CD14-positive monocyte (primary cell): ENCODE results near the gene CAB39L. TPM values are rescaled to one million over a fixed set of nuclear protein-coding genes. Genes with fewer than 3 reads are reported as not detected.

Source experiments
- DNase-seq, 3 donors: peaks; one replicate each; pipeline ENCODE4 v3.0.0-alpha.2; 2011 to 2022
- H2AFZ ChIP-seq: 2 replicates; pipeline ENCODE4 v1.6.0; 2012; ENCODE audit warnings: mild to moderate bottlenecking, low read depth, low read length, inconsistent platforms; ENCODE audit not compliant: insufficient read depth, poor library complexity, severe bottlenecking
- H3K27ac ChIP-seq, 2 donors: 1 replicate in 1 of 2; 2 replicates in 1 of 2; pipeline ENCODE4 v1.5.1; 2012 to 2013; ENCODE audit warnings: low read length in 2 of 2, control low read depth in 1 of 2, inconsistent platforms in 1 of 2, low read depth in 1 of 2, mild to moderate bottlenecking in 1 of 2
- H3K27me3 ChIP-seq, 2 donors: one replicate each; pipeline versions ENCODE4 v1.6.0 to v1.6.1; 2011 to 2013; ENCODE audit warnings: low read length in 2 of 2; ENCODE audit not compliant: control insufficient read depth in 2 of 2, insufficient read depth in 2 of 2
- H3K36me3 ChIP-seq, 2 donors: replicated peaks in 1 of 2; 1 replicate in 1 of 2; 2 replicates in 1 of 2; pipeline versions ENCODE4 v1.5.1 to v1.6.1; 2012 to 2013; ENCODE audit warnings: low read length in 2 of 2, control low read depth in 1 of 2, inconsistent platforms in 1 of 2, mild to moderate bottlenecking in 1 of 2; ENCODE audit not compliant: insufficient read depth in 2 of 2, control insufficient read depth in 1 of 2
- H3K4me1 ChIP-seq, 2 donors: 1 replicate in 1 of 2; 2 replicates in 1 of 2; pipeline versions ENCODE4 v1.5.1 to v1.6.1; 2012 to 2013; ENCODE audit warnings: low read length in 2 of 2, control low read depth in 1 of 2, inconsistent platforms in 1 of 2, mild to moderate bottlenecking in 1 of 2, moderate library complexity in 1 of 2; ENCODE audit not compliant: insufficient read depth in 2 of 2, control insufficient read depth in 1 of 2
- H3K4me2 ChIP-seq: replicated peaks from 2 replicates; pipeline ENCODE3; 2012; ENCODE audit warnings: low read length, moderate library complexity, mild to moderate bottlenecking; ENCODE audit not compliant: poor library complexity, severe bottlenecking; ENCODE audit errors: extremely low read depth
- H3K4me3 ChIP-seq, 3 experiments: fragments of 200-600 bp in 1 of 3; sonication (generic) in 1 of 3; replicated peaks in 1 of 3; 1 replicate in 2 of 3; 2 replicates in 1 of 3; pipeline ENCODE4 v1.5.1; 2011 to 2013; ENCODE audit warnings: low read length in 3 of 3, mild to moderate bottlenecking in 3 of 3, control low read depth in 2 of 3, low read depth in 2 of 3, inconsistent platforms in 1 of 3, moderate library complexity in 1 of 3
- H3K79me2 ChIP-seq: 2 replicates; pipeline ENCODE4 v1.6.0; 2012; ENCODE audit warnings: mild to moderate bottlenecking, control low read depth, inconsistent platforms, low read length, moderate library complexity; ENCODE audit not compliant: insufficient read depth
- H3K9ac ChIP-seq: 2 replicates; pipeline ENCODE4 v1.6.0; 2017; ENCODE audit warnings: low read length, mild to moderate bottlenecking; ENCODE audit not compliant: insufficient read depth, poor library complexity, severe bottlenecking
- H3K9me3 ChIP-seq, 2 donors: replicated peaks in 1 of 2; 1 replicate in 1 of 2; 2 replicates in 1 of 2; pipeline versions ENCODE4 v1.5.1 to v1.6.1; 2012 to 2013; ENCODE audit warnings: low read length in 2 of 2, control low read depth in 1 of 2; ENCODE audit not compliant: control insufficient read depth in 1 of 2, insufficient read depth in 1 of 2
- H4K20me1 ChIP-seq: 2 replicates; pipeline ENCODE4 v1.6.0; 2012; ENCODE audit warnings: mild to moderate bottlenecking, low read length, control low read depth, moderate library complexity; ENCODE audit not compliant: insufficient read depth
- H3K27ac Mint-ChIP-seq, 7 donors: one replicate each; pipeline ENCODE4 v1.8.0; 2020; ENCODE audit warnings: mild to moderate bottlenecking in 7 of 7, mixed read lengths in 7 of 7, moderate library complexity in 6 of 7, inconsistent platforms in 2 of 7
- H3K27me3 Mint-ChIP-seq, 3 donors: one replicate each; pipeline ENCODE4 v1.8.0; 2021 to 2022; ENCODE audit warnings: low read depth in 3 of 3, mild to moderate bottlenecking in 3 of 3, mixed read lengths in 3 of 3, moderate library complexity in 3 of 3, inconsistent platforms in 1 of 3
- H3K36me3 Mint-ChIP-seq, 2 donors: one replicate each; pipeline ENCODE4 v1.8.0; 2020; ENCODE audit warnings: mixed read lengths in 2 of 2, inconsistent platforms in 1 of 2, mild to moderate bottlenecking in 1 of 2
- H3K4me1 Mint-ChIP-seq: one replicate; pipeline ENCODE4 v1.8.0; 2020; ENCODE audit warnings: mild to moderate bottlenecking, mixed read lengths
- H3K4me3 Mint-ChIP-seq, 2 donors: one replicate each; pipeline ENCODE4 v1.8.0; 2020; ENCODE audit warnings: mild to moderate bottlenecking in 2 of 2, mixed read lengths in 2 of 2, moderate library complexity in 1 of 2
- H3K9me3 Mint-ChIP-seq, 7 donors: one replicate each; pipeline ENCODE4 v1.8.0; 2020 to 2022; ENCODE audit warnings: mixed read lengths in 7 of 7, mild to moderate bottlenecking in 6 of 7, moderate library complexity in 6 of 7, inconsistent platforms in 2 of 7
- CTCF ChIP-seq: fragments of 200-600 bp; IDR thresholded peaks from one replicate; pipeline ENCODE4 v1.8.0; 2022; ENCODE audit warnings: antibody characterized with exemption, mild to moderate bottlenecking
- WGBS: methylation state at CpG from one replicate; pipeline ENCODE4 v1.1.5; 2013; ENCODE audit warnings: missing lambda C conversion rate; ENCODE audit not compliant: insufficient coverage; 5-methylcytosine and 5-hydroxymethylcytosine counted together
- intact Hi-C, 2 donors: fragments of 100-400 bp; cut with micrococcal nuclease; formaldehyde crosslinking; loops; one replicate each; pipeline versions ENCODE4 v1.15.0 to v1.15.1; 2023
- polyA minus RNA-seq: library from RNA; depleted of rRNA, polyadenylated mRNA; stranded (reverse); fragments of >200 nt; gene quantifications from 2 replicates; pipeline ENCODE4 v1.2.3, GENCODE V29; 2012
- polyA plus RNA-seq, 3 donors: library from polyadenylated mRNA; depleted of rRNA in 1 of 3; unstranded in 2 of 3; stranded (reverse) in 1 of 3; fragments of 300-500 nt in 2 of 3; fragments of >200 nt in 1 of 3; fragmentation: Illumina TruSeq in 2 of 3; gene quantifications; 1 replicate in 2 of 3; 2 replicates in 1 of 3; pipeline ENCODE4 v1.2.3, GENCODE V29; 2012 to 2021
- total RNA-seq, 12 experiments: library from RNA in 1 of 12; stranded (reverse) in 1 of 12; fragments of 120-200 nt in 1 of 12; gene quantifications; one replicate each; pipeline ENCODE4 v1.2.4 and lab custom pipeline; 2013 to 2026; ENCODE audit warnings: mixed read lengths in 6 of 12, inconsistent platforms in 1 of 12

CAB39L gene
- total RNA-seq (2013): 3.8 TPM
- polyA plus RNA-seq (1 to 10 TPM; 1.9 to 5.1 (median 2.7) TPM), polyA minus RNA-seq (1.2 and 1.4 TPM in 2 replicates), total RNA-seq (lab: John Stamatoyannopoulos, UW) (1.2 to 7.2 (median 5.2) reads per million in 11 experiments)

- Histone ChIP-seq H3K27me3 (no peaks in the 10 kb centered on the region), H3K9me3 (no peaks in the 10 kb centered on the region), H3K27ac (peak within 1 kb of the TSS; percentile 98 to 100), H3K9ac (peak within 1 kb of the TSS; percentile 93), H3K79me2 (peaks cover 38% of the 10 kb centered on the region), H4K20me1 (no peaks in the 10 kb centered on the region), H3K4me2 (peak within 1 kb of the TSS; percentile 87), H3K4me3 (peak within 1 kb of the TSS; percentile 74 to 99 (median 83)), H3K4me1 (peaks cover 27 to 48% of the 10 kb centered on the region in 2 donors), H2AFZ (peak within 1 kb of the TSS; percentile 92), H3K36me3 (no peaks in the 10 kb centered on the region)
- WGBS: under 1% methylated on average over 49 of the region's 53 CpGs
- DNase-seq: peak; percentile 97 to 99 (median 99)
- peak; percentile 29 for TF ChIP-seq CTCF
- Mint-ChIP-seq H3K27ac (peak within 1 kb of the TSS; percentile 97 to 100 (median 98)), H3K9me3 (peaks cover 0 to 4% (median 0%) of the 10 kb centered on the region in 7 donors), H3K4me3 (peak within 1 kb of the TSS; percentile 92 to 97), H3K27me3 (peaks cover 0 to 1% (median 0%) of the 10 kb centered on the region in 3 donors), H3K36me3 (peaks cover 2 to 3% of the 10 kb centered on the region in 2 donors), H3K4me1 (peaks cover 38% of the 10 kb centered on the region)
- intact Hi-C loops: loop anchor here in 1 of 2 donors (10.0 kb wide), 2 partner anchors 199 to 1439 kb away; partner anchors contain the start of genes CDADC1 and SUCLA2
Measured at GRCh38 chr13:49443704-49444523, at the start of gene CAB39L, which contains the start of gene SETDB2. TSS of gene CAB39L (minus strand) at chr13:49444064. CDS start at chr13:49382910, 61,154 bp downstream. TSS of gene SETDB2 (plus strand) at chr13:49444274. CDS start at chr13:49451894, 7,620 bp downstream.

GRCh38 chr13:49488563-49488962, 44.7 kb upstream of the CAB39L start:
- H3K4me1 ChIP-seq: no peaks in the 10 kb centered on the region
- no peaks in the 10 kb centered on the region for H3K9me3 ChIP-seq
- TF ChIP-seq CTCF: no peak
- H3K27me3 ChIP-seq: no peaks in the 10 kb centered on the region
- Mint-ChIP-seq H3K36me3 (peaks cover 53 to 56% of the 10 kb centered on the region in 2 donors), H3K4me3 (no peak overlapping the region), H3K9me3 (no peaks in the 10 kb centered on the region), H3K27ac (no peak overlapping the region), H3K27me3 (peaks cover 0 to 2% (median 0%) of the 10 kb centered on the region in 3 donors), H3K4me1 (no peaks in the 10 kb centered on the region)
- no peaks in the 10 kb centered on the region for H3K79me2 ChIP-seq
- intact Hi-C loops: no loop called here
- peaks cover 55 to 65% of the 10 kb centered on the region in 2 donors for H3K36me3 ChIP-seq
- no CpG with 5 or more reads among the region's 2 CpGs for WGBS
- H3K4me2 ChIP-seq: no peak overlapping the region
- no peak overlapping the region for H3K9ac ChIP-seq
- no peak overlapping the region for H3K4me3 ChIP-seq
- no peaks in the 10 kb centered on the region for H4K20me1 ChIP-seq
- no peak for DNase-seq
- H2AFZ ChIP-seq: no peak overlapping the region
- H3K27ac ChIP-seq: no peak overlapping the region
